Epithelial cell of proximal tubule (primary cell): Measurements from ENCODE around the gene DRD3. TPM values are rescaled to one million over a fixed set of nuclear protein-coding genes. Genes with fewer than 3 reads are reported as not detected.

Experiments
- DNase-seq: peaks from one replicate; pipeline ENCODE4 v3.0.0-alpha.2; 2011; ENCODE audit warnings: low read depth
- H3K4me3 ChIP-seq: 2 replicates; pipeline ENCODE4 v1.5.1; 2011; ENCODE audit warnings: low read depth, mild to moderate bottlenecking, low read length
- total RNA-seq: library from RNA; depleted of rRNA; stranded (reverse); fragments of >200 nt; gene quantifications from 2 replicates; pipeline ENCODE4 v1.2.3, GENCODE V29; 2015
- TF ChIP-seq, protein P1 (sequence below): conservative IDR thresholded peaks from 2 replicates; pipeline ENCODE4 v1.5.1; 2012; ENCODE audit warnings: low read depth, mild to moderate bottlenecking, low read length

DRD3 gene
- not detected in 2 replicates for total RNA-seq

DNA sequence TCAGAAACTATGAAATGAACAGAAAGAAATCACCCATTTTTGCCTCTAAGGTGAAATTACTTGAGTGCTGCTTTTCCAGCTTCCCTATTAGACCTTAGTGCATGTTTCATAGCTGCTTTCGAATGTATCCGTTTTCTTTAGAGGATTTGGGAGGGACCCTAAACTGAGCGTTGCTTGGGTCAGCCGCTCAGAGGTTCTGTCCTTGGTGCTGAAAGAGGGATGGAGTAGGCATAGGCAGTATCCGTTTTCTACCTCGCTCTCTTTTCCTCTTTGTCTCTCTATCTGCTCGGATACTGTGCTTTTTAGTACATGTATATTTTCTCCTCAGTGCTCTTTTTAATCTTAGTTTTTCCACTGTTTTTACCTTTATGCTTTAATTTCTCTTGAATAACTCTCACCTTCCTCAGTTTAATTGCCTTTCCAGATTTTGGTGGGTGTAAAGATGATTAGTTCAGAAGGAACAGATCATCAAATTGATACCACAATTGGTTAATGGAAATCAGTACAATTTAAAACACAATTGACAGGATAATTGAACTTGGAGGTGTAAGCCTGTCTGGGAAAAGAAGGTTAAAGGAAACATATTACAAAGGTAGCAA, at the start of gene DRD3:
DRD3 (minus strand) TSS at position 283 of the 599 bp plus-strand sequence. CDS start 7,060 bp downstream, outside the sequence.
- H3K4me3 ChIP-seq: no peak within 1 kb of the TSS
- DNase-seq: no peak
- TF ChIP-seq, protein P1, sequence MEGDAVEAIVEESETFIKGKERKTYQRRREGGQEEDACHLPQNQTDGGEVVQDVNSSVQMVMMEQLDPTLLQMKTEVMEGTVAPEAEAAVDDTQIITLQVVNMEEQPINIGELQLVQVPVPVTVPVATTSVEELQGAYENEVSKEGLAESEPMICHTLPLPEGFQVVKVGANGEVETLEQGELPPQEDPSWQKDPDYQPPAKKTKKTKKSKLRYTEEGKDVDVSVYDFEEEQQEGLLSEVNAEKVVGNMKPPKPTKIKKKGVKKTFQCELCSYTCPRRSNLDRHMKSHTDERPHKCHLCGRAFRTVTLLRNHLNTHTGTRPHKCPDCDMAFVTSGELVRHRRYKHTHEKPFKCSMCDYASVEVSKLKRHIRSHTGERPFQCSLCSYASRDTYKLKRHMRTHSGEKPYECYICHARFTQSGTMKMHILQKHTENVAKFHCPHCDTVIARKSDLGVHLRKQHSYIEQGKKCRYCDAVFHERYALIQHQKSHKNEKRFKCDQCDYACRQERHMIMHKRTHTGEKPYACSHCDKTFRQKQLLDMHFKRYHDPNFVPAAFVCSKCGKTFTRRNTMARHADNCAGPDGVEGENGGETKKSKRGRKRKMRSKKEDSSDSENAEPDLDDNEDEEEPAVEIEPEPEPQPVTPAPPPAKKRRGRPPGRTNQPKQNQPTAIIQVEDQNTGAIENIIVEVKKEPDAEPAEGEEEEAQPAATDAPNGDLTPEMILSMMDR: no peak

DNA sequence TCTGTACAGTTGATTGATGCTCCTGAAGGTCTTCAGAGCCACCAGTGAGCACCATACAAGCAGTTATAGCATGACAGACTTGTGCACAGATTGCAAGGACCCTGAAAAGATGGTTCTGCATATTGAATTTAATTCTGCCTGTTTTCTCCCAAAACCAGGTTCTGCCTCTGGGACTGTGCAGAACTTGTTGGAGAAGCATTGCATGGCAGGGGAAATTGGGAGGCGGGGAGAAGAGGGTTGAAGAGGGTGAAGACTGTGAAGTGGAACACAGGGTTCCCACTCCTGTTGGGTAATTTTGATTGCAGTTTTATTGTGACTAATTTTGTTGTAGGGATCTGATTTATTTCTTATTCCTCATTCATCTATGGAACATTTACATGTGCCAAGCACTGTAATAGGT, 48.2 kb upstream of the DRD3 start:
- H3K4me3 ChIP-seq: no peak overlapping the region
- TF ChIP-seq, protein P1: no peak
- no peak for DNase-seq

DNA sequence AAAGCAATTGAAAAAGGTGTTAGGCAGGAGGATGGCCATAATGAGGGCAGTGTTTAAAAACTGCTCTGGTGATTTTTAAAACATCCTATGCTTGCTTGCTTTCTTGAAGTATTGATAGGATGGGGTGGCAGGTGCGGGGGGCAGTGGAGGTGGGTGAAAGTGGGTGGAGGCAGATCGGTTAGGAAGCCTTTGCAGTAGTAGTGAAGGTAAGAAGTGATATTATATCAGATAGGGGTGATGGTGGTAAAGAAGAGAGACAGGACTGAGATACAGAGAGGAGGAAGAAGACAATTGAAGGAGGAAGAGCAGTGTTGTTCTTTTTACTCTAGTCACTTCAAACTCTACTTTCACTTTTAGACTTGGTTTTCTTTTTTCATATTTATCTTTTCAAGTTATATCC, 47.5 kb upstream of the DRD3 start:
- DNase-seq: no peak
- no peak overlapping the region for H3K4me3 ChIP-seq
- TF ChIP-seq, protein P1: no peak

DNA sequence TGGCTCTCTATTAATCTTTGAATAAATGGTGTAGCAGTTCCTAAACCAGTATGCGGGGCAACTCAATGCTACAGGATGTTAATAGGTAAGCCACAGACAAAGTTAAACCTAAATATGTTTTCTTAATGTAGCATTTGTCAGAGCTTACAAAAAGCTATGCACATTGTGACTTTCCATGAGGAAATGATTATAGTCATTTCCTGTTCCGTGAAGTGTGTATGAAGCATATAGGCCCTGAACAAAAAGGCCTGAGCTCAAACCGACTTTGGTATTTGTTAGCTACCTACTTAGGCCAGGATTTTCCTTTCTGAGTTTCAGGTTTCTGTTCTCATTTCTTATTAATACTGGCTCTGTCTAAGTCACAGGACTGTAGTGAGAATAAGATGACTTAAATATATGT, 44.3 kb upstream of the DRD3 start:
- no peak overlapping the region for H3K4me3 ChIP-seq
- no peak for DNase-seq
- TF ChIP-seq, protein P1: no peak

DNA sequence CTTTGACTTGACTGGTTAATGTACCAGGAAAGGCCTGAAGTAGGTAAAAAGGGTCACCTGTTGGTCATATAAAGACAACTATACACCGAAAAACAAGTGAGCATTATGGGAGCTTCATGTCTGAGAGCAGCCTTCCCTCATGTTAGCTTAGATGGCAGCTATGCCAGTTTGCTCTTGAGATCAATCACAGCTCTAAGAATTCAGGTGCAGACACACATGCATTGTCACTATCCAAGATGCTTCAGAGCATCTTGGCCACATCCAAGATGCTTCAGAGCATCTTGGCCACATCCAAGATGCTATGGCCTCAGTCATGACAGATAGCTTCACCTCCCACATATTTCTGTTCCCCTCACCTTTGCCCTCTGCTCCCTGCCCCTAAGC, 43.0 kb upstream of the DRD3 start:
- TF ChIP-seq, protein P1: no peak
- no peak overlapping the region for H3K4me3 ChIP-seq
- no peak for DNase-seq

DNA sequence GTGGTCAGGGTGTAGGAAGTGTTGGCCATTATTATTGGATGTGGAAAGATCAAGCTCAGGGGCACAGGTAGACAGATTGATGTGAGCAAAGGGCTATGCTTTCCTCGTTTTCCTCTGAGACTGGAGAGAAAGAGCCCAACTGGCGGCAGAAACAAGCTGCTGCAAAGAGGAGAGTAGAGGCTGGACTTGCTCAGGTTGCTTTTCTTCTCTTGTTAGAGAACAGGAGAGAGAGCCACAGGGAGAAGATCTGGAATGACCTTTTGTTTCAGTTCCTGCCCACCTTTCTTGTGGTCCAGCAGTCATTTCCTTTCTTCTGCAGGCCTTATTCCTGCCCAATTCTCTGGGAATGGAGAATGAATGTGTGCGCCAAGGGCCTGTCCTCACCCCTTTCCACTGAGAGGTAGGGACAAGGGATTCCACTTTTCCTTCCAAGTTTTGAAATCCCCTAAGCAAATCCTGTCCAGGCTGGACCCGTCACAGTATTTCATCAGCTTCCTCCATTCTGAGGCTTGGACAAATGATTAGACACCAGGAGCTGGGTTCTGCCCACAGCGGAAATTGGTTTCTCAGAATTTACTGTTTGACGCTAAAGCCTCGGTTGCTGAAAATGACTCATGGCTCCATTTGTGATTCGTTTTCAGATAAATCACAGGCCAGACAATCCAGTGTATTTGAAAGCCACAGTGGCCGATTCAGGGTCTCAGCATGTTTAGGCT, 42.5 kb upstream of the DRD3 start:
- no peak for DNase-seq
- no peak overlapping the region for H3K4me3 ChIP-seq
- TF ChIP-seq, protein P1: no peak

DNA sequence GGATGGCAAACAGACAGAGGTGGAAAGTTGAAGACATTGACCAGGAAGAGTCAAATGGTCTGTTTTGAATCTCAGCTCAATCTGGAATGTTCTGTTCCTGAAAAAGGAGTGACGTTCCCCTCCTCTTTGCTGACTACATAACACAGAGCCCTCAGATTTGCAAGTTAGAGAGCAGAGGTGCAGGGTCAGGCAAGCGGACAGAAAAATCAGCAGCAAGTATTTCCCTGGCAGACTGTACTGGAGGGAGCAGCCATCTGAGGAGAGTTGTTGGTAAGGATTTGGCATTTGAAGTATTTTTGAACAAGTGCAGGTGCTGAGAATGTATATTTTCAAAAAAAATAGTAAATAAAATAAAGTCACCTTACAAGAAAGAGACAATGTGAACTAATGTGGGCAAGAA, 40.9 kb upstream of the DRD3 start:
- no peak for DNase-seq
- H3K4me3 ChIP-seq: no peak overlapping the region
- TF ChIP-seq, protein P1: no peak
